ENCODE measurements around the gene CARS2.

CARS2 gene

GRCh38 chr13:110726726-110727125 is 20.8 kb upstream of the CARS2 start:
- TF ChIP-seq CTCF (IDR thresholded peaks at IDR 0.05), result no peak

GRCh38 chr13:110723598-110723997 is 17.7 kb upstream of the CARS2 start:
- no peak for TF ChIP-seq CTCF (IDR thresholded peaks at IDR 0.05)

- TF ChIP-seq CTCF (IDR thresholded peaks at IDR 0.05), result no peak
Observed at GRCh38 chr13:110722971-110723370, 17.1 kb upstream of the CARS2 start.

- no peak for TF ChIP-seq CTCF (IDR thresholded peaks at IDR 0.05)
Observed at GRCh38 chr13:110719036-110719710, 13.3 kb upstream of the CARS2 start.

GRCh38 chr13:110716247-110716515 is 10.3 kb upstream of the CARS2 start:
- no peak; the same call in 1 of the 2 replicates for TF ChIP-seq CTCF (IDR thresholded peaks at IDR 0.05)

GRCh38 chr13:110715395-110716246 is 9.7 kb upstream of the CARS2 start:
- peak; percentile 18; the same call in 1 of the 2 replicates for TF ChIP-seq CTCF (IDR thresholded peaks at IDR 0.05)

- no peak for TF ChIP-seq CTCF (IDR thresholded peaks at IDR 0.05)
Observed at GRCh38 chr13:110714797-110715394, 9.0 kb upstream of the CARS2 start.
